B cell (primary cell): ENCODE data around the gene MAPK9. TPM values are rescaled to one million over a fixed set of nuclear protein-coding genes. Genes with fewer than 3 reads are reported as not detected.

Experiments
- ATAC-seq: fragments of 200-7000 bp; cut with Tn5 transposase; one replicate; pipeline ENCODE4 v1.10.0; 2021; ENCODE audit warnings: low read depth, mild to moderate bottlenecking, moderate number of reproducible peaks, moderate library complexity
- CTCF ChIA-PET: fragments of 350-600 bp; sonication (Branson Sonifier 250); formaldehyde crosslinking; loops from one replicate; lab custom pipeline; 2021; ENCODE audit warnings: antibody characterized with exemption, inconsistent platforms; lab: Charles Lee
- POLR2A ChIA-PET: fragments of 350-600 bp; sonication (Branson Sonifier 250); formaldehyde crosslinking; loops from one replicate; lab custom pipeline; 2021; ENCODE audit warnings: antibody characterized with exemption; lab: Charles Lee
- DNase-seq: peaks from one replicate; pipeline ENCODE4 v3.0.0; 2013
- H2AFZ ChIP-seq: 2 replicates; pipeline ENCODE4 v1.6.1; 2012; ENCODE audit warnings: mild to moderate bottlenecking, low read depth, low read length; ENCODE audit not compliant: insufficient read depth, poor library complexity, severe bottlenecking
- H3K27ac ChIP-seq, 2 donors: 1 replicate in 1 of 2; 2 replicates in 1 of 2; pipeline ENCODE4 v1.5.1; 2012 to 2013; ENCODE audit warnings: low read length in 2 of 2, mild to moderate bottlenecking in 2 of 2, moderate library complexity in 1 of 2
- H3K27me3 ChIP-seq, 4 experiments: fragments of 200-600 bp in 1 of 4; sonication (generic) in 1 of 4; replicated peaks in 1 of 4; 1 replicate in 2 of 4; 2 replicates in 2 of 4; pipeline versions ENCODE4 v1.6.1 to v1.7.0; 2013 to 2016; ENCODE audit warnings: low read length in 3 of 4, mild to moderate bottlenecking in 2 of 4, mixed read lengths in 1 of 4, moderate library complexity in 1 of 4; ENCODE audit not compliant: insufficient read depth in 4 of 4, control insufficient read depth in 3 of 4; ENCODE audit errors: control extremely low read depth in 1 of 4
- H3K36me3 ChIP-seq, 2 experiments: replicated peaks in 1 of 2; 1 replicate in 1 of 2; 2 replicates in 1 of 2; pipeline versions ENCODE4 v1.6.1 to v1.7.1; 2013; ENCODE audit warnings: low read length in 1 of 2; ENCODE audit not compliant: insufficient read depth in 2 of 2, control insufficient read depth in 1 of 2; ENCODE audit errors: control extremely low read depth in 1 of 2, extremely low read depth in 1 of 2
- H3K4me1 ChIP-seq, 2 donors: fragments of 200-600 bp in 1 of 2; sonication (generic) in 1 of 2; 1 replicate in 1 of 2; 2 replicates in 1 of 2; pipeline versions ENCODE4 v1.5.1 to v1.6.1; 2013 to 2017; ENCODE audit warnings: low read length in 2 of 2; ENCODE audit not compliant: control insufficient read depth in 2 of 2, insufficient read depth in 2 of 2
- H3K4me2 ChIP-seq: replicated peaks from 2 replicates; pipeline ENCODE3; 2012; ENCODE audit warnings: mild to moderate bottlenecking, low read depth, low read length; ENCODE audit not compliant: poor library complexity, severe bottlenecking
- H3K4me3 ChIP-seq, 5 experiments: fragments of 200-600 bp in 1 of 5; sonication (generic) in 1 of 5; 1 replicate in 3 of 5; 2 replicates in 2 of 5; pipeline versions ENCODE4 v1.5.1 to v1.7.0; 2011 to 2016; ENCODE audit warnings: low read length in 4 of 5, mild to moderate bottlenecking in 4 of 5, low read depth in 2 of 5, control low read depth in 1 of 5, moderate library complexity in 1 of 5; ENCODE audit not compliant: insufficient read depth in 1 of 5; ENCODE audit errors: control extremely low read depth in 1 of 5, extremely low read depth in 1 of 5
- H3K79me2 ChIP-seq: fragments of 200-600 bp; sonication (generic); one replicate; pipeline ENCODE4 v1.6.0; 2016; ENCODE audit warnings: low read length; ENCODE audit not compliant: control insufficient read depth, insufficient read depth
- H3K9ac ChIP-seq: fragments of 200-600 bp; sonication (generic); 2 replicates; pipeline ENCODE4 v1.6.1; 2017; ENCODE audit warnings: mild to moderate bottlenecking, low read length, moderate library complexity
- H3K9me3 ChIP-seq, 3 donors: one replicate each; pipeline versions ENCODE4 v1.6.1 to v1.7.1; 2013; ENCODE audit warnings: low read length in 2 of 3; ENCODE audit not compliant: control insufficient read depth in 2 of 3, insufficient read depth in 1 of 3; ENCODE audit errors: control extremely low read depth in 1 of 3
- H4K20me1 ChIP-seq: 2 replicates; pipeline ENCODE4 v1.6.0; 2012; ENCODE audit warnings: mild to moderate bottlenecking, low read length; ENCODE audit not compliant: insufficient read depth, control insufficient read depth, poor library complexity, severe bottlenecking
- H3K27ac Mint-ChIP-seq: one replicate; pipeline ENCODE4 v1.8.0; 2021; ENCODE audit warnings: mixed read lengths
- H3K27me3 Mint-ChIP-seq: one replicate; pipeline ENCODE4 v1.8.0; 2021; ENCODE audit warnings: mixed read lengths
- H3K4me1 Mint-ChIP-seq: one replicate; pipeline ENCODE4 v1.8.0; 2021; ENCODE audit warnings: mixed read lengths
- H3K4me3 Mint-ChIP-seq: one replicate; pipeline ENCODE4 v1.8.0; 2021; ENCODE audit warnings: mixed read lengths
- H3K9me3 Mint-ChIP-seq: one replicate; pipeline ENCODE4 v1.8.0; 2022; ENCODE audit warnings: mixed read lengths; ENCODE audit not compliant: insufficient read depth
- CTCF ChIP-seq: fragments of 200-600 bp; IDR thresholded peaks from one replicate; pipeline ENCODE4 v1.8.0; 2022; ENCODE audit warnings: antibody characterized with exemption, mild to moderate bottlenecking
- EZH2 ChIP-seq: IDR thresholded peaks from 2 replicates; pipeline ENCODE4 v1.6.1; 2012; ENCODE audit warnings: borderline replicate concordance, low read depth, mild to moderate bottlenecking, moderate library complexity, low read length; ENCODE audit not compliant: insufficient read depth, poor library complexity, severe bottlenecking
- WGBS: methylation state at CpG from one replicate; pipeline ENCODE4 v1.1.5; 2013; ENCODE audit warnings: missing lambda C conversion rate; ENCODE audit not compliant: insufficient coverage; 5-methylcytosine and 5-hydroxymethylcytosine counted together
- intact Hi-C: fragments of 100-400 bp; cut with micrococcal nuclease; formaldehyde crosslinking; loops from one replicate; pipeline ENCODE4 v1.10.0; 2022
- polyA plus RNA-seq: library from polyadenylated mRNA; depleted of rRNA; stranded (reverse); fragments of >200 nt; gene quantifications from 2 replicates; pipeline ENCODE4 v1.2.3, GENCODE V29; 2012
- total RNA-seq, 2 donors: library from RNA; stranded (reverse); fragments of 120-200 nt in 1 of 2; gene quantifications; 1 replicate in 1 of 2; 2 replicates in 1 of 2; pipeline versions ENCODE4 v1.2.3 to v1.2.4, GENCODE V29; 2013 to 2022

MAPK9 gene
- total and polyA plus RNA-seq, 2 donors (not counting 1 experiment from before 2014, with no cell fraction given) = 19.7 to 40.4 TPM

- ChIA-PET CTCF (interaction anchor here (2.4 to 6.6 kb wide), 2 partner anchors 10 to 24 kb away, joined by 13 to 109 read pairs; partner anchors contain the start of gene MAPK9), POLR2A (no interaction called here)
- H3K27me3 ChIP-seq = peaks cover 0 to 2% (median 0%) of the 10 kb centered on the region in 4 experiments
- H3K9ac ChIP-seq = no peak overlapping the region
- ATAC-seq (no peak), DNase-seq (no peak)
- no peak for TF ChIP-seq CTCF
- no peak for TF ChIP-seq EZH2
- peaks cover 0 to 4% (median 0%) of the 10 kb centered on the region in 3 donors for H3K9me3 ChIP-seq
- Mint-ChIP-seq H3K4me3 (no peak overlapping the region), H3K27ac (no peak overlapping the region), H3K9me3 (no peaks in the 10 kb centered on the region), H3K4me1 (no peaks in the 10 kb centered on the region), H3K27me3 (peaks cover 4% of the 10 kb centered on the region)
- no peaks in the 10 kb centered on the region for H3K4me1 ChIP-seq
- no peak overlapping the region for H2AFZ ChIP-seq
- H4K20me1 ChIP-seq = no peaks in the 10 kb centered on the region
- no peaks in the 10 kb centered on the region for H3K36me3 ChIP-seq
- H3K4me2 ChIP-seq = no peak overlapping the region
- no peak overlapping the region for H3K27ac ChIP-seq
- H3K79me2 ChIP-seq = no peaks in the 10 kb centered on the region
- intact Hi-C loops = no loop called here
- H3K4me3 ChIP-seq = no peak overlapping the region
- WGBS = 91% methylated on average over 20 of the region's 23 CpGs
Measured at GRCh38 chr5:180318456-180319089, 26.7 kb upstream of the MAPK9 start.

- no peaks in the 10 kb centered on the region for H3K4me1 Mint-ChIP-seq
- no peak for DNase-seq
- H3K27ac ChIP-seq = no peak overlapping the region
- no peak for TF ChIP-seq EZH2
- no peak for TF ChIP-seq CTCF
- peaks cover 0 to 4% (median 0%) of the 10 kb centered on the region in 3 donors for H3K9me3 ChIP-seq
- no peak for ATAC-seq
- intact Hi-C loops = no loop called here
- CTCF ChIA-PET = interaction anchor here (1.2 to 6.6 kb wide), 11 partner anchors 9 to 190 kb away, joined by 3 to 109 read pairs (median 6); partner anchors contain the start of gene MAPK9
- H3K9ac ChIP-seq = no peak overlapping the region
- no peak overlapping the region for H3K4me3 Mint-ChIP-seq
- no peak overlapping the region for H2AFZ ChIP-seq
- H3K9me3 Mint-ChIP-seq = no peaks in the 10 kb centered on the region
- no peak overlapping the region for H3K4me2 ChIP-seq
- H3K4me1 ChIP-seq = no peaks in the 10 kb centered on the region
- POLR2A ChIA-PET = no interaction called here
- 91% methylated on average over 20 of the region's 20 CpGs for WGBS
- H3K27me3 Mint-ChIP-seq = peaks cover 4% of the 10 kb centered on the region
- H3K79me2 ChIP-seq = no peaks in the 10 kb centered on the region
- no peaks in the 10 kb centered on the region for H4K20me1 ChIP-seq
- H3K36me3 ChIP-seq = no peaks in the 10 kb centered on the region
- no peak overlapping the region for H3K4me3 ChIP-seq
- no peak overlapping the region for H3K27ac Mint-ChIP-seq
- H3K27me3 ChIP-seq = peaks cover 0 to 2% (median 0%) of the 10 kb centered on the region in 4 experiments
Measured at GRCh38 chr5:180316586-180316985, 24.7 kb upstream of the MAPK9 start.
